SK-N-MC (cell line): Measurements from ENCODE around the gene ADH1A.
"Not testable (repeated sequence)": the region's sequence is repeated elsewhere in the genome, so short reads cannot be mapped to it uniquely, and the experiment has no call there.

Experiments
- DNase-seq: peaks from one replicate; pipeline ENCODE4 v3.0.0-alpha.2; 2011; ENCODE audit warnings: low read depth, low spot score
- H3K27ac ChIP-seq: fragments of 200-600 bp; sonication (generic); 2 replicates; pipeline ENCODE4 v1.5.1; 2016; ENCODE audit warnings: mixed run types
- H3K36me3 ChIP-seq: fragments of 200-600 bp; sonication (generic); 2 replicates; pipeline ENCODE4 v1.6.1; 2017; ENCODE audit warnings: antibody characterized with exemption, low read length, mixed read lengths; ENCODE audit not compliant: insufficient read depth
- H3K4me3 ChIP-seq: fragments of 200-600 bp; sonication (generic); 2 replicates; pipeline ENCODE4 v1.5.1; 2016
- H3K9ac ChIP-seq: fragments of 200-600 bp; sonication (generic); 2 replicates; pipeline ENCODE4 v1.8.0; 2017; ENCODE audit warnings: mixed run types, mixed read lengths; ENCODE audit not compliant: insufficient read length
- H3K9me3 ChIP-seq: fragments of 200-600 bp; sonication (generic); 2 replicates; pipeline ENCODE4 v1.6.1; 2017; ENCODE audit warnings: low read depth, mild to moderate bottlenecking, antibody characterized with exemption, low read length, moderate library complexity, mixed read lengths
- EZH2 ChIP-seq: fragments of 200-600 bp; sonication (generic); IDR thresholded peaks from one replicate; pipeline ENCODE4 v1.6.1; 2017; ENCODE audit warnings: antibody characterized with exemption
- FOXP2 ChIP-seq: optimal IDR thresholded peaks from 2 replicates; pipeline ENCODE3; 2011; ENCODE audit warnings: mild to moderate bottlenecking, moderate library complexity; ENCODE audit not compliant: insufficient read depth; ENCODE audit errors: extremely low read length, control extremely low read depth
- POLR2AphosphoS5 ChIP-seq: IDR thresholded peaks from 2 replicates; pipeline ENCODE4 v1.6.1; 2012; ENCODE audit warnings: mild to moderate bottlenecking, low read depth, low read length, borderline replicate concordance

The ADH1A gene

DNA sequence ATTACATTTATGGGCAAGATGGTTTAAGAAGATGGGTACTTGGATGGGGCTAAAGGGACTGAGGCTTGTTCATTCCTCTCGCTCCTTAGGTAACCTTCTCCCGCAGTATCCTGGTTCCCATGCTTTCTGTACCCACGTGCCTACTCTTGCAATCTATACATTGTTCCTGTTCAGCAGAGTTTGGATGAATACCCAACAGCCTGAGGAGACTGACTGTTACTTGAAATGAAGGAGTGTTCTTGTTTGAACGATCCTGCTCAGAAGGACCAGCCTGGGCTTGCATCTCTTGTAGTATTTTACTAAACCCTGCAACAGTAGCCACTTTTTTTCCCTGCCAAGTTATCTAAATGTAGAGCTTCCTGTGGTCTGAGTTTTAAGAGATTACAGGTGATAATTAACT, 38.0 kb downstream of the ADH1A start:
- Histone ChIP-seq H3K4me3 (no peak overlapping the region), H3K36me3 (no peaks in the 10 kb centered on the region), H3K27ac (no peak overlapping the region), H3K9ac (no peak overlapping the region), H3K9me3 (no peaks in the 10 kb centered on the region)
- DNase-seq, result no peak
- TF ChIP-seq FOXP2 (no peak), EZH2 (no peak), POLR2AphosphoS5 (no peak)

DNA sequence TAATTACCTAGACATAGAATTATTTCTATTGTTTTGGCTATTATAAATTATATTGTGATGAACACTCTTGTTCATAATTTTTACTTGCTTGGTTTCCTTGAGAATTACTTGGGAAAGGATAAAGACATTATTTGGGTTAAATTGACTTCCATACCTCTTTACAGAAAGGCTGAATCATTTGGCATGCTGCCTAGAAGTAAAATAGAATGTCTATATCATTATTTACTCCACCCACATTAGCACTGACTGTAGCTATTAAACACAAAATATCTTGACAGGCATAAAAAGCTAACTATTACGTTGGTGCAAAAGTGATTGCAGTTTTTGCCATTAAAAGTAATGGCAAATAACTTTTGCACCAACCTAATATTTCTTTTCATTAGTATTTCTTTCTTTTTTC, 42.1 kb downstream of the ADH1A start:
- no peaks in the 10 kb centered on the region for H3K36me3 ChIP-seq
- no peak overlapping the region for H3K4me3 ChIP-seq
- no peak overlapping the region for H3K9ac ChIP-seq
- TF ChIP-seq POLR2AphosphoS5, result no peak
- TF ChIP-seq FOXP2, result no peak
- no peak for TF ChIP-seq EZH2
- H3K9me3 ChIP-seq, result no peaks in the 10 kb centered on the region
- no peak for DNase-seq
- H3K27ac ChIP-seq, result no peak overlapping the region

DNA sequence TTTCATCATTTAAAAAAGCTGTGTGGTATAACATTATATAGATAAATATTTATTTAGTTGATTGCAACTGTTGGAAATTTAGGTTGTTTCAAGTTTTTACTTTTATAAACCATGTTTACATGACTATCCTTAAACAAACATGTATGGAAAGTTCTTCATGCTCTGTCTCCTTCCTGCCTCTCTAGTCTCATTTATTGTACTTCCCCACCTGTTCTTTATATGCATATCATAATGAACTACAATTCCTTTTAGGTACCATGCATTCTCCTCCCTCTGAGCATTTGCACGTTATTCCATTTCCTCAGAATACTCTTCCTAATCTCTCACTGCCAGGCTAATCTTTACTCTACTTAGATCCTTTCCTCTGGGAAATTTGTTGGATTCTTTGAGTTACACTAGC, 54.8 kb downstream of the ADH1A start:
- Histone ChIP-seq H3K9ac (no peak overlapping the region), H3K27ac (no peak overlapping the region), H3K36me3 (no peaks in the 10 kb centered on the region), H3K4me3 (no peak overlapping the region), H3K9me3 (no peaks in the 10 kb centered on the region)
- TF ChIP-seq EZH2, result no peak
- TF ChIP-seq POLR2AphosphoS5, result no peak
- TF ChIP-seq FOXP2, result no peak
- no peak for DNase-seq

DNA sequence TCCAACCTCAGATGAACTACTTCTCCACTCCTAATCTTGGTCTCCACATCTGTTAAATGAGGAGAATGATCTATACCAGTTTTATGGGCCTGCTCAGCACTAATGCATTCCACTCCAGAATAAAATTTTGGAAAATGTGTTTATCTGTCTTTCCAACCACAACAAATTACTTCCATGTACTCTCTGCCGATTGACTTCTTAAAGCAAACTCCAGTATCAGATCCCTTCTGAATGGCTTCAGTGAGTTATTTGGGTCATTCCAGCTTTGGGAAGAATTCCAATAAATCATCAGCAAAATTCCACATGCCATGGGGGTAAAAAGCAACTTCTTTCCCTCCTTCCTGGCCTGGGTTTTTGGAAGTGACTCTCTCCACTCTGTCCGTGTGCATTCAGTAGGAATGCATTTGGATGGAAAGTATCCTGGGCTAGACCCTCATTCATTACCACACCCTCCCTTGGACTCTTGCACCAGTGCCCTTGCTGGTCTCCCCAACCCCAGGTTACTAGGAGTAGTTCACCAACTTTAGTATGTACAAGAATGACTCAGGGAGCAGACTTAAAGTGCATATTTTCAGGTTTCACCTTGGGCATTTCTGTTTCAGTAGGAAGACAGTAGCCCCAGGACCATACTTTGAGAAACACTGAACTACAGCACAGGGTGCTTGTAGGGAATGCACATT, 56.3 kb downstream of the ADH1A start:
- no peak for DNase-seq
- Histone ChIP-seq H3K9me3 (no peaks in the 10 kb centered on the region), H3K27ac (no peak overlapping the region), H3K4me3 (no peak overlapping the region), H3K36me3 (no peaks in the 10 kb centered on the region), H3K9ac (no peak overlapping the region)
- TF ChIP-seq FOXP2 (no peak), EZH2 (no peak), POLR2AphosphoS5 (no peak)

DNA sequence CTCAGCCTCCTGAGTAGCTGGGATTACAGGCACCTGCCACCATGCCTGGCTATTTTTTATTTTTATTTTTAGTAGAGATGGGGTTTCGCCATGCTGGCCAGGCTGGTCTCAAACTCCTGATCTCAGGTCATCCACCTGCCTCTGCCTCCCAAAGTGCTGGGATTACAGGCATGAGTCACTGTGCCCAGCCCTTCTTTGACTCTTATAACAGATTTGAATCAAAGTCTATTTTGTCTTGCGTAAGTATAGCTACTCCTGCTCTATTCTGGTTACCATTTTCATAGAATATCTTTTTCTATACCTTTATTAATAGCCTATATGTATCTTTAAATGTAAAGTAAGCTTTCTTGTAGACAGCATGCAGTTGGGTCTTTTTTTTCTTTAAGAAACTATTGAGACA, 57.4 kb downstream of the ADH1A start:
- H3K36me3 ChIP-seq, H3K27ac ChIP-seq, H3K9ac ChIP-seq, H3K9me3 ChIP-seq, DNase-seq, H3K4me3 ChIP-seq: not testable (repeated sequence)

DNA sequence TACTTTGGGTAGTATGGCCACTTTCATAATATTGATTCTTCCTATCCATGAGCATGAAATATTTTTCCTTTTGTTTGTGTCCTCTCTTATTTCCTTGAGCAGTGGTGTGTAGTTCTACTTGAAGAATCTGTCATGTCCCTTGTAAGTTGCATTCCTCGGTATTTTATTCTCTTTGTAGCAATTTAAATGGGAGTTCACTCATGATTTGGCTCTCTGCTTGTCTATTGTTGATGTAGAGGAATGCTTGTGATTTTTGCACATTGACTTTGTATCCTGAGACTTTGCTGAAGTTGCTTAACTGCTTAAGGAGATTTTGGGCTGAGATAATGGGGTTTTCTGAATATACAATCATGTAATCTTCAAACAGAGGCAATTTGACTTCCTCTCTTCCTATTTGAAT, 62.1 kb downstream of the ADH1A start:
- H3K9me3 ChIP-seq, H3K4me3 ChIP-seq, DNase-seq, H3K36me3 ChIP-seq, H3K27ac ChIP-seq, H3K9ac ChIP-seq: not testable (repeated sequence)

GRCh38 chr4:99227646-99228045, 63.1 kb downstream of the ADH1A start:
- H3K9me3 ChIP-seq, H3K27ac ChIP-seq, H3K4me3 ChIP-seq, DNase-seq, H3K36me3 ChIP-seq, H3K9ac ChIP-seq: not testable (repeated sequence)
